22Rv1 (cell line): Measurements from ENCODE around the gene KCNS3.

ENCODE experiments used
- ZFX ChIP-seq: fragments of 450-650 bp; IDR thresholded peaks from 2 replicates; pipeline ENCODE4 v1.6.1; 2017; ENCODE audit warnings: antibody characterized with exemption, borderline replicate concordance
- TF ChIP-seq, protein P1 (sequence below): fragments of 450-650 bp; IDR thresholded peaks from 2 replicates; pipeline ENCODE4 v1.5.1; 2017; ENCODE audit warnings: mild to moderate bottlenecking

DNA sequence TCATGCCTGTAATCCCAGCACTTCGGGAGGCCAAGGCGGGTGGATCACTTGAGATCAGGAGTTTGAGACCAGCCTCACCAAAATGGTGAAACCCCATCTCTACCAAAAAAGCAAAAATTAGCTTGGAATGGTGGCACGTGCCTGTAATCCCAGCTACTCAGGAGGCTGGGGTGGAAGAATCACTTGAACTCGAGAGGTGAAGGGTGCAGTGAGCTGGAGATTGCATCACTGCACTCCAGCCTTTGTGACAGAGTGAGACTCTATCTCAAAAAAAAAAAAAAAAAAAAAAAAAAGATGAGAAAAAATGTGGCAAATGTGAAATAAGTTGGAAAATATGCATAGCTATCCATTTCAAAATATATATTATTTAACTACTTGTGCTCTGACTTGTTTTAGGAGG, 65.0 kb downstream of the KCNS3 start:
- TF ChIP-seq, protein P1, sequence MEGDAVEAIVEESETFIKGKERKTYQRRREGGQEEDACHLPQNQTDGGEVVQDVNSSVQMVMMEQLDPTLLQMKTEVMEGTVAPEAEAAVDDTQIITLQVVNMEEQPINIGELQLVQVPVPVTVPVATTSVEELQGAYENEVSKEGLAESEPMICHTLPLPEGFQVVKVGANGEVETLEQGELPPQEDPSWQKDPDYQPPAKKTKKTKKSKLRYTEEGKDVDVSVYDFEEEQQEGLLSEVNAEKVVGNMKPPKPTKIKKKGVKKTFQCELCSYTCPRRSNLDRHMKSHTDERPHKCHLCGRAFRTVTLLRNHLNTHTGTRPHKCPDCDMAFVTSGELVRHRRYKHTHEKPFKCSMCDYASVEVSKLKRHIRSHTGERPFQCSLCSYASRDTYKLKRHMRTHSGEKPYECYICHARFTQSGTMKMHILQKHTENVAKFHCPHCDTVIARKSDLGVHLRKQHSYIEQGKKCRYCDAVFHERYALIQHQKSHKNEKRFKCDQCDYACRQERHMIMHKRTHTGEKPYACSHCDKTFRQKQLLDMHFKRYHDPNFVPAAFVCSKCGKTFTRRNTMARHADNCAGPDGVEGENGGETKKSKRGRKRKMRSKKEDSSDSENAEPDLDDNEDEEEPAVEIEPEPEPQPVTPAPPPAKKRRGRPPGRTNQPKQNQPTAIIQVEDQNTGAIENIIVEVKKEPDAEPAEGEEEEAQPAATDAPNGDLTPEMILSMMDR, result no peak
- TF ChIP-seq ZFX, result no peak
